H1 (cell line): ENCODE measurements around the gene PTGDS.

Experiments used
- ATF3 ChIP-seq: IDR thresholded peaks from 2 replicates; pipeline ENCODE4 v1.6.1; 2011; ENCODE audit warnings: low read depth, mild to moderate bottlenecking, low read length; ENCODE audit not compliant: insufficient read depth
- CTCF ChIP-seq, 3 experiments: IDR thresholded peaks; 1 replicate in 2 of 3; 2 replicates in 1 of 3; pipeline versions ENCODE4 v1.5.1 to v1.6.1; 2011; ENCODE audit warnings: low read length in 3 of 3, mild to moderate bottlenecking in 3 of 3, inconsistent platforms in 2 of 3, low read depth in 1 of 3, moderate library complexity in 1 of 3; ENCODE audit not compliant: insufficient read depth in 1 of 3; ENCODE audit errors: control extremely low read depth in 1 of 3
- EP300 ChIP-seq, 2 experiments: IDR thresholded peaks; 1 replicate in 1 of 2; 2 replicates in 1 of 2; pipeline ENCODE4 v1.6.1; 2011 to 2012; ENCODE audit warnings: low read depth in 2 of 2, low read length in 2 of 2, mild to moderate bottlenecking in 2 of 2, borderline replicate concordance in 1 of 2, inconsistent platforms in 1 of 2, moderate library complexity in 1 of 2
- EZH2 ChIP-seq: fragments of 200-600 bp; sonication (generic); IDR thresholded peaks from 2 replicates; pipeline ENCODE4 v1.7.1; 2012; ENCODE audit warnings: low read depth, mild to moderate bottlenecking, moderate library complexity, low read length, inconsistent platforms; ENCODE audit not compliant: severe bottlenecking
- KDM5A ChIP-seq: fragments of 200-600 bp; IDR thresholded peaks from 2 replicates; pipeline ENCODE4 v1.7.1; 2012; ENCODE audit warnings: mild to moderate bottlenecking, low read length, inconsistent platforms, mixed read lengths
- MAX ChIP-seq: IDR thresholded peaks from 2 replicates; pipeline ENCODE4 v1.6.1; 2012; ENCODE audit warnings: inconsistent platforms
- PHF8 ChIP-seq: fragments of 200-600 bp; sonication (generic); conservative IDR thresholded peaks from 2 replicates; pipeline ENCODE4 v1.7.1; 2012; ENCODE audit warnings: low read depth, mild to moderate bottlenecking, inconsistent platforms, low read length, moderate library complexity
- POLR2AphosphoS5 ChIP-seq: IDR thresholded peaks from 2 replicates; pipeline ENCODE4 v1.6.1; 2011; ENCODE audit warnings: low read depth, low read length
- SIN3A ChIP-seq, 2 experiments: IDR thresholded peaks in 1 of 2; conservative IDR thresholded peaks in 1 of 2; 2 replicates each; pipeline ENCODE4 v1.6.1; 2011 to 2012; ENCODE audit warnings: low read length in 2 of 2, improper control_type of control experiment in 1 of 2, low read depth in 1 of 2, mild to moderate bottlenecking in 1 of 2
- TF ChIP-seq, protein P1 (sequence below): IDR thresholded peaks from 2 replicates; pipeline ENCODE4 v1.6.1; 2012; ENCODE audit warnings: low read length, inconsistent platforms

DNA sequence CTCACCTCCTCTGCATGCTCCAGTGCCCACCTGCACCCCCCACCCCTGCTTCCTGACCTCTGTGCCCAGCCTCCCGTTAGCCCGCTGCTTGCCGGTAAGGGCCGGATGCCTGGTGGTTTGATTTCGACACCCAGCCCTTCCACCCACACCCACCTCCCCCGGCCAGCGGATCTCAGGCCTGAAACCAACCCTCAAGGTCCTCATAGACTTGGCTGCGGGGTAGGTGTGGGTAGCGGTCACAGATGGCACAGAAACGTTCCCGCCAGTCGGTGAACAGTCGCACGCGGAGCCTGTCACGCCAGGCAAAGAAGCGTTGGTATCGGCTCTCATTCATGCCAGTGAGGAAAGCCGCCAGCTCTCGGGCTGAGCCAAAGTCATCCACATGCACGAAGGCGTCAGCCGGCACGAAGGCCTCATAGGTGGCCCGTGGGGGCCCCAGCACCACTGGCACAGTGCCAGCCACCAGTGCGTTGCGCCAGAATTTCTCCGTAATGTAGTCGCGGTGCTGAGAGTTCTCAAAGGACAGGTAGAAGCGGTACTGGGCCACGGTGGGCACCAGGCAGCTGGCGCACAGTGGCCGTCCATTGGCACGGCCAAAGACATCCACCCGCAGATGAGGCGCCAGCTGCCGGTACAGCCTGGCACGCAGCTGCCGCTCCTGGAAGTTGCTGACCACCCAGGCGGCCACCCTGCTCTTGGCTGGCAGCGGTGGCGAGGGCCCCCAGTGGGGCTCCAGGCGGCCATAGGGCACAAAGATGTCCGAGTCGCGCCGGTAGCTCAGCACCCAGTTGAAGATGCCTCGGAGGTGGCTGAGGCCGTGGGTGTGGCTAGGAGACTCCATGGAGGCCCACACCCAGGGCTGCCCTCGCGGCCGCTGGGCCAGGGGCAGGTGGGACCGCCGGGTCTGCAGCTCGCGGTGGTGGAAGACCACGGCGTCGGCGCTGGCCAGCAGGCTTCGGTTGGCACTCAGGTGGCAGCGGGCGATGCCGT is 53.5 kb downstream of the PTGDS start:
- TF ChIP-seq EZH2 (no peak), POLR2AphosphoS5 (no peak), ATF3 (no peak), CTCF (IDR thresholded peaks at IDR 0.05; ENCODE audit: control extremely low read depth in 1 of 3, insufficient read depth in 1 of 3, low read depth in 1 of 3, low read length in 3 of 3) (no peak), MAX (no peak), EP300 (IDR thresholded peaks at IDR 0.05; ENCODE audit: borderline replicate concordance in 1 of 2, low read depth in 2 of 2, low read length in 2 of 2) (no peak), SIN3A (conservative IDR thresholded peaks at IDR 0.05 in 1 of 2, IDR thresholded peaks at IDR 0.05 in 1 of 2; ENCODE audit: low read depth in 1 of 2, low read length in 2 of 2) (no peak), KDM5A (no peak), PHF8 (no peak)
- TF ChIP-seq, protein P1, sequence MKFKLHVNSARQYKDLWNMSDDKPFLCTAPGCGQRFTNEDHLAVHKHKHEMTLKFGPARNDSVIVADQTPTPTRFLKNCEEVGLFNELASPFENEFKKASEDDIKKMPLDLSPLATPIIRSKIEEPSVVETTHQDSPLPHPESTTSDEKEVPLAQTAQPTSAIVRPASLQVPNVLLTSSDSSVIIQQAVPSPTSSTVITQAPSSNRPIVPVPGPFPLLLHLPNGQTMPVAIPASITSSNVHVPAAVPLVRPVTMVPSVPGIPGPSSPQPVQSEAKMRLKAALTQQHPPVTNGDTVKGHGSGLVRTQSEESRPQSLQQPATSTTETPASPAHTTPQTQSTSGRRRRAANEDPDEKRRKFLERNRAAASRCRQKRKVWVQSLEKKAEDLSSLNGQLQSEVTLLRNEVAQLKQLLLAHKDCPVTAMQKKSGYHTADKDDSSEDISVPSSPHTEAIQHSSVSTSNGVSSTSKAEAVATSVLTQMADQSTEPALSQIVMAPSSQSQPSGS = no peak
